PC-3 (cell line): ENCODE measurements around the gene FOXP1.

Experiments
- EZH2 ChIP-seq: fragments of 300-600 bp; sonication (generic); IDR thresholded peaks from one replicate; pipeline ENCODE4 v1.6.1; 2017; ENCODE audit warnings: antibody characterized with exemption, mild to moderate bottlenecking, low read length; ENCODE audit not compliant: unreplicated experiment
- EZH2phosphoT487 ChIP-seq: fragments of 300-600 bp; sonication (generic); IDR thresholded peaks from 2 replicates; pipeline ENCODE4 v1.6.1; 2018; ENCODE audit warnings: mild to moderate bottlenecking, antibody characterized with exemption, low read length, borderline replicate concordance
- TF ChIP-seq, protein P1 (sequence below): fragments of 300-600 bp; sonication (generic); conservative IDR thresholded peaks from 2 replicates; pipeline ENCODE4 v1.5.1; 2017; ENCODE audit warnings: antibody characterized with exemption, low read depth, mild to moderate bottlenecking, low read length

DNA sequence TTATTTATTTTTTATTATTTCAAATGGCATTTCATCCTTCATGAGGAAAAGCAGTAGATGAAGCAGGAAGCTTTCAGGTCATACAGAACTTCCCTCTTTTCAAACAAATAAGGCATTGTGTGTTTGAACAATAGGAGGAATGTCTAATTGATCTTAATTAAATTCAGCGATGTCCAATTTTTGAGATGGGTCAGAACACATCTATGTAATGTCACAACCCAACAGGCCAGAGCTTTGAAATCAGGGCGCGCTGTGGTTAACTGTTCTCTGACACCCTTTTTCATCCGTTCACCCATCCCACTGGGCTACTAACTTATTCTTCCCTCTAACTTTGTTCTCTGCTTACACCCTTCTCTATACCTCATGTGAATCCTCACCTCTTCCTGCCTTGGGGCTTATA is 510.5 kb downstream of the FOXP1 start:
- TF ChIP-seq, protein P1, sequence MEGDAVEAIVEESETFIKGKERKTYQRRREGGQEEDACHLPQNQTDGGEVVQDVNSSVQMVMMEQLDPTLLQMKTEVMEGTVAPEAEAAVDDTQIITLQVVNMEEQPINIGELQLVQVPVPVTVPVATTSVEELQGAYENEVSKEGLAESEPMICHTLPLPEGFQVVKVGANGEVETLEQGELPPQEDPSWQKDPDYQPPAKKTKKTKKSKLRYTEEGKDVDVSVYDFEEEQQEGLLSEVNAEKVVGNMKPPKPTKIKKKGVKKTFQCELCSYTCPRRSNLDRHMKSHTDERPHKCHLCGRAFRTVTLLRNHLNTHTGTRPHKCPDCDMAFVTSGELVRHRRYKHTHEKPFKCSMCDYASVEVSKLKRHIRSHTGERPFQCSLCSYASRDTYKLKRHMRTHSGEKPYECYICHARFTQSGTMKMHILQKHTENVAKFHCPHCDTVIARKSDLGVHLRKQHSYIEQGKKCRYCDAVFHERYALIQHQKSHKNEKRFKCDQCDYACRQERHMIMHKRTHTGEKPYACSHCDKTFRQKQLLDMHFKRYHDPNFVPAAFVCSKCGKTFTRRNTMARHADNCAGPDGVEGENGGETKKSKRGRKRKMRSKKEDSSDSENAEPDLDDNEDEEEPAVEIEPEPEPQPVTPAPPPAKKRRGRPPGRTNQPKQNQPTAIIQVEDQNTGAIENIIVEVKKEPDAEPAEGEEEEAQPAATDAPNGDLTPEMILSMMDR: no peak
- TF ChIP-seq EZH2 (no peak), EZH2phosphoT487 (no peak)
